Neuron (in vitro differentiated cells): ENCODE data around the gene ABHD2.
"Not testable (repeated sequence)": the region's sequence is repeated elsewhere in the genome, so short reads cannot be mapped to it uniquely, and the experiment has no call there.

Experiments used
- H2AFZ ChIP-seq: one replicate; pipeline ENCODE4 v1.6.1; 2013; ENCODE audit warnings: low read depth, mild to moderate bottlenecking, inconsistent platforms, low read length, moderate library complexity
- H3K27me3 ChIP-seq: one replicate; pipeline ENCODE4 v1.6.1; 2013; ENCODE audit warnings: low read length; ENCODE audit not compliant: insufficient read depth
- H3K36me3 ChIP-seq: one replicate; pipeline ENCODE4 v1.6.1; 2013; ENCODE audit warnings: low read length; ENCODE audit not compliant: insufficient read depth
- H3K4me1 ChIP-seq: one replicate; pipeline ENCODE4 v1.6.1; 2013; ENCODE audit warnings: low read length; ENCODE audit not compliant: insufficient read depth
- H3K4me3 ChIP-seq: 2 replicates; pipeline ENCODE4 v1.5.1; 2013; ENCODE audit warnings: mild to moderate bottlenecking, low read length, moderate library complexity
- H3K9me3 ChIP-seq: one replicate; pipeline ENCODE4 v1.6.1; 2013; ENCODE audit warnings: low read length

Gene ABHD2

DNA sequence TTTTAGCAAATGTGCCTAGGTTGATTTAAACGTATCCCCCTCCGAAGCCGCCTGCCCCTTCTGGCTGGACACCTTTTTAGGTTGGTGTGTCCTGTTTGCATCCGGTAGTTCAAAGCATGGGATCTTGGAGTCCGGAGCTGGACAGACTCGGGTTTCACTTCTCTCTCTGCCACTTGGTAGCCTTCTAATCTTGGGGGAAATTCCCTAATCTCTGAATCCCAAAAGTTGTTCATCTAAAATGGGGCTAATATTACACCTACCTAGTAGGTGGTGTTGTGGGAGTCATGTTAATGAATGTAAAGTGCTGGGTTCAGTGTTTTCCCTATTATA lies 156.3 kb downstream of the ABHD2 start:
- Histone ChIP-seq H3K4me1 (peaks cover 14% of the 10 kb centered on the region), H3K27me3 (no peaks in the 10 kb centered on the region), H3K9me3 (peaks cover 4% of the 10 kb centered on the region), H3K4me3 (peak overlapping the region; percentile 83), H3K36me3 (peaks cover 30% of the 10 kb centered on the region), H2AFZ (peak overlapping the region; percentile 76)

DNA sequence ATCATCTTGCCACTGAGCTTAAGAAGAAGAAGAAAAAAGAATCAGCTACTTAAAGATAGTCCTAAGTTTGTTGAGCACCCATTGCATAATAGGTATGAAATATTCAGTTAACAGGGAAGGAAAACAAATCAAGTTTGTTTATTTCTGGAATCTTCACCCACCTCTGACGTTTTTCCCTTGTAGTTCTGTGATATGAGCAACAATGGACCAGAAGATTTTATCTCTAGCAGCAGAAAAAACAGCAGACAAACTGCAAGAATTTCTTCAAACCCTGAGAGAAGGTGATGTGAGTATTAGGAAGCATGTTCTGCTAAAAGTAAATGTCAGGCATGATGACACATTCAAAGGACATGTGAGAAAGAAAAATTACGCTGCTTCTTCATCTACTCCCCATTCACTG lies 159.2 kb downstream of the ABHD2 start:
- H3K27me3 ChIP-seq, result no peaks in the 10 kb centered on the region
- H3K4me1 ChIP-seq, result peaks cover 14% of the 10 kb centered on the region
- H3K36me3 ChIP-seq, result peaks cover 45% of the 10 kb centered on the region
- peaks cover 4% of the 10 kb centered on the region for H3K9me3 ChIP-seq
- H2AFZ ChIP-seq, result no peak overlapping the region
- H3K4me3 ChIP-seq, result no peak overlapping the region

DNA sequence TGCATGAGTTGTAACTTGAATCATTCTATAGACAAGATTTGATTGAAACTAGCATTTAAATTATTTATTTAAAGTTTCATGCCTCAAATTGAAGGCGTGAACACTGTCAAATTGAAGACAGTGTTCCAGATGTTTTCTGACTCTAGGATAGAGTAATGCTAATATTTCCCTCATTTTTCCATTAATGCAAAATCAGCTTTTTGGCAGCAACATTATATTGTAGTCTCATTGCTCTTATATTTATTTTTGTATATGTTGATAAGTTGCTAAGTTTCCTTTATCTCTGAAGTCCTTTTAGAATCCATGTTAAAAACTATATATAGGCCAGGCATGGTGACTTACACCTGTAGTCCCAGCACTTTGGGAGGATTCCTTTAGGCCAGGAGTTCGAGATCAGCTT lies 160.3 kb downstream of the ABHD2 start:
- no peaks in the 10 kb centered on the region for H3K27me3 ChIP-seq
- peaks cover 4% of the 10 kb centered on the region for H3K9me3 ChIP-seq
- peaks cover 14% of the 10 kb centered on the region for H3K4me1 ChIP-seq
- no peak overlapping the region for H3K4me3 ChIP-seq
- H2AFZ ChIP-seq, result no peak overlapping the region
- peaks cover 48% of the 10 kb centered on the region for H3K36me3 ChIP-seq

DNA sequence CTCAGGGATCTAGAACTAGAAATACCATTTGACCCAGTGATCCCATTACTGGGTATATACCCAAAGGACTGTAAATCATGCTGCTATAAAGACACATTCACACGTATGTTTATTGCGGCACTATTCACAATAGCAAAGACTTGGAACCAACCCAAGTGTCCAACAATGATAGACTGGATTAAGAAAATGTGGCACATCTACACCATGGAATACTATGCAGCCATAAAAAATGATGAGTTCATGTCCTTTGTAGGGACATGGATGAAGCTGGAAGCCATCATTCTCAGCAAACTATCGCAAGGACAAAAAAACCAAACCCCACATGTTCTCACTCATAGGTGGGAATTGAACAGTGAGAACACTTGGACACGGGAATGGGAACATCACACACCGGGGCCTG lies 161.9 kb downstream of the ABHD2 start:
- not testable (repeated sequence) for H3K4me3 ChIP-seq, H3K27me3 ChIP-seq, H2AFZ ChIP-seq, H3K9me3 ChIP-seq, H3K4me1 ChIP-seq
- H3K36me3 ChIP-seq, result peaks cover 54% of the 10 kb centered on the region
